GM12878 (cell line): ENCODE data around the gene GALNT9. TPM values are rescaled to one million over a fixed set of nuclear protein-coding genes. Genes with fewer than 3 reads are reported as not detected.

Experiments
- ATAC-seq: fragments of 200-7000 bp; cut with Tn5 transposase; 3 replicates; pipeline ENCODE4 v1.9.1; 2020; ENCODE audit warnings: mild to moderate bottlenecking, moderate library complexity
- BruUV-seq: library from RNA; stranded (reverse); fragments of 400-500 nt; replicated peaks from 2 replicates; lab custom pipeline; 2021; lab: Mats Ljungman, UMichigan
- CTCF ChIA-PET: fragments of 300-600 bp; sonication (Branson Sonifier 250); formaldehyde crosslinking; extraction: SDS; loops from one replicate; lab custom pipeline; 2021; ENCODE audit warnings: inconsistent platforms; lab: Yijun Ruan, JAX
- POLR2A ChIA-PET: fragments of 350-600 bp; formaldehyde crosslinking; extraction: SDS; loops from one replicate; lab custom pipeline; 2021; ENCODE audit warnings: inconsistent platforms; lab: Charles Lee
- RAD21 ChIA-PET: fragments of 300-600 bp; sonication (Branson Sonifier 250); formaldehyde crosslinking; loops from one replicate; lab custom pipeline; 2023; ENCODE audit warnings: antibody characterized with exemption; ENCODE audit not compliant: unreplicated experiment; lab: Charles Lee
- SMC1A ChIA-PET: fragments of 300-600 bp; sonication (Branson Sonifier 250); formaldehyde crosslinking; loops from one replicate; lab custom pipeline; 2023; ENCODE audit not compliant: unreplicated experiment, uncharacterized antibody; lab: Charles Lee
- DNase-seq: peaks from one replicate; pipeline ENCODE4 v3.0.0-alpha.2; 2011; ENCODE audit warnings: low read depth, low spot score
- FAIRE-seq: peaks from 3 replicates; lab custom pipeline; 2011; peaks lifted over from hg19 to GRCh38; lab: Jason Lieb, UNC
- H2AFZ ChIP-seq: 2 replicates; pipeline ENCODE4 v1.6.0; 2011; ENCODE audit warnings: low read depth, low read length, control low read depth; ENCODE audit not compliant: control insufficient read depth
- H3K27ac ChIP-seq: 2 replicates; pipeline ENCODE4 v1.5.1; 2011; ENCODE audit warnings: control low read depth; ENCODE audit not compliant: control insufficient read depth, insufficient read depth
- H3K27me3 ChIP-seq, 2 experiments: replicated peaks in 1 of 2; 2 replicates each; pipeline versions ENCODE4 v1.6.0 to v1.6.1; 2011; ENCODE audit warnings: low read length in 1 of 2; ENCODE audit not compliant: control insufficient read depth in 2 of 2, insufficient read depth in 2 of 2
- H3K36me3 ChIP-seq, 2 experiments: 2 replicates each; pipeline ENCODE4 v1.5.1; 2011; ENCODE audit warnings: low read length in 1 of 2; ENCODE audit not compliant: control insufficient read depth in 2 of 2, insufficient read depth in 2 of 2
- H3K4me1 ChIP-seq: 2 replicates; pipeline ENCODE4 v1.6.1; 2011; ENCODE audit warnings: mild to moderate bottlenecking, low read length, moderate library complexity, mixed read lengths; ENCODE audit not compliant: control insufficient read depth, insufficient read depth
- H3K4me2 ChIP-seq: 2 replicates; pipeline ENCODE4 v1.6.0; 2011; ENCODE audit warnings: control low read depth; ENCODE audit not compliant: control insufficient read depth, insufficient read depth
- H3K4me3 ChIP-seq: fragments of 200-600 bp; sonication (generic); 2 replicates; pipeline ENCODE4 v1.5.1; 2016
- H3K79me2 ChIP-seq: 2 replicates; pipeline ENCODE4 v1.6.0; 2011; ENCODE audit warnings: low read length; ENCODE audit not compliant: control insufficient read depth, insufficient read depth
- H3K9ac ChIP-seq: 2 replicates; pipeline ENCODE4 v1.8.0; 2011; ENCODE audit warnings: low read length, control low read depth, mixed read lengths; ENCODE audit not compliant: control insufficient read depth, insufficient read depth
- H3K9me3 ChIP-seq: replicated peaks from 3 replicates; pipeline ENCODE4 v1.5.1; 2011; ENCODE audit warnings: mild to moderate bottlenecking, low read length; ENCODE audit not compliant: control insufficient read depth, insufficient read depth
- H4K20me1 ChIP-seq: 2 replicates; pipeline ENCODE4 v1.6.0; 2011; ENCODE audit not compliant: control insufficient read depth, insufficient read depth
- CEBPB ChIP-seq, 2 experiments: fragments of 150-350 bp in 1 of 2; IDR thresholded peaks; 2 replicates each; pipeline ENCODE4 v1.6.1; 2012 to 2014; ENCODE audit warnings: low read depth in 2 of 2, low read length in 2 of 2, borderline replicate concordance in 1 of 2, inconsistent platforms in 1 of 2
- FOXK2 ChIP-seq: fragments of 450-650 bp; IDR thresholded peaks from 2 replicates; pipeline ENCODE4 v1.6.1; 2017; ENCODE audit warnings: mild to moderate bottlenecking, moderate library complexity
- FOXM1 ChIP-seq: IDR thresholded peaks from 2 replicates; pipeline ENCODE4 v1.6.1; 2012; ENCODE audit warnings: low read depth, mild to moderate bottlenecking, inconsistent platforms, low read length, moderate library complexity
- HDAC6 ChIP-seq: fragments of 200-600 bp; sonication (generic); IDR thresholded peaks from one replicate; pipeline ENCODE4 v1.8.0; 2017; ENCODE audit warnings: antibody characterized with exemption; ENCODE audit not compliant: unreplicated experiment
- HDGF ChIP-seq: fragments of 450-650 bp; IDR thresholded peaks from 2 replicates; pipeline ENCODE4 v1.6.1; 2016; ENCODE audit warnings: antibody characterized with exemption
- MEF2A ChIP-seq: IDR thresholded peaks from 2 replicates; pipeline ENCODE4 v1.6.1; 2011; ENCODE audit warnings: low read depth, mild to moderate bottlenecking, low read length, moderate library complexity; ENCODE audit not compliant: insufficient read depth
- NFYA ChIP-seq: IDR thresholded peaks from 2 replicates; pipeline ENCODE4 v1.6.1; 2011; ENCODE audit warnings: low read depth, mild to moderate bottlenecking, low read length, improper control_type of control experiment, borderline replicate concordance
- NFYB ChIP-seq: IDR thresholded peaks from 2 replicates; pipeline ENCODE4 v1.6.1; 2011; ENCODE audit warnings: low read depth, mild to moderate bottlenecking, low read length, improper control_type of control experiment, moderate library complexity; ENCODE audit not compliant: insufficient read depth
- POLR2AphosphoS2 ChIP-seq: IDR thresholded peaks from 2 replicates; pipeline ENCODE4 v1.6.1; 2011; ENCODE audit warnings: low read depth, mild to moderate bottlenecking, low read length, improper control_type of control experiment, moderate library complexity
- SREBF2 ChIP-seq: IDR thresholded peaks from 2 replicates; pipeline ENCODE4 v1.6.1; 2012; ENCODE audit warnings: mild to moderate bottlenecking, low read length
- SRF ChIP-seq, 2 experiments: IDR thresholded peaks; 2 replicates each; pipeline ENCODE4 v1.6.1; 2011; ENCODE audit warnings: low read depth in 2 of 2, low read length in 2 of 2, mild to moderate bottlenecking in 1 of 2, moderate library complexity in 1 of 2
- TCF7 ChIP-seq: IDR thresholded peaks from 2 replicates; pipeline ENCODE4 v1.6.1; 2014; ENCODE audit warnings: antibody characterized with exemption, borderline replicate concordance
- WGBS: methylation state at CpG from one replicate; pipeline ENCODE4 v1.1.6; 2016; ENCODE audit warnings: low lambda C conversion rate; ENCODE audit not compliant: insufficient replicate concordance, insufficient coverage; ENCODE audit errors: missing lambda C conversion rate; 5-methylcytosine and 5-hydroxymethylcytosine counted together
- in situ Hi-C: fragments of 300-500 bp; cut with MboI; formaldehyde crosslinking; loops from 9 replicates; pipeline ENCODE4 v1.14.3; 2018; ENCODE audit warnings: mixed read lengths
- intact Hi-C: fragments of 100-400 bp; cut with micrococcal nuclease; formaldehyde crosslinking; loops from one replicate; pipeline ENCODE4 v1.14.2; 2022; ENCODE audit not compliant: unreplicated experiment
- polyA plus RNA-seq, 11 experiments: library from polyadenylated mRNA; depleted of rRNA in 4 of 11; unstranded in 6 of 11; stranded (reverse) in 5 of 11; fragments of >200 nt; fragmentation: Nextera tagmentation in 4 of 11; fragmentation: Illumina TruSeq in 1 of 11; extraction: Ambion mirVana in 4 of 11; extraction: Trizol in 1 of 11; gene quantifications; 1 replicate in 1 of 11; 2 replicates in 10 of 11; pipeline versions ENCODE4 v1.2.1 to v1.2.3, GENCODE V29; 2011 to 2016; ENCODE audit warnings: inconsistent platforms in 2 of 11, missing spikeins in 2 of 11, low read depth in 1 of 11
- total RNA-seq, 4 experiments: library from RNA; depleted of rRNA in 3 of 4; stranded (reverse); fragments of >200 nt in 3 of 4; fragmentation: Illumina TruSeq in 1 of 4; extraction: Trizol in 1 of 4; gene quantifications; 2 replicates each; pipeline versions ENCODE4 v1.2.1 to v1.2.3, GENCODE V29; 2013 to 2021
- TF ChIP-seq, protein P1 (sequence below): IDR thresholded peaks from 2 replicates; pipeline ENCODE4 v1.6.1; 2012; ENCODE audit warnings: low read depth, low read length, improper control_type of control experiment
- TF ChIP-seq, protein P2 (sequence below): fragments of 450-650 bp; IDR thresholded peaks from 2 replicates; pipeline ENCODE4 v1.6.1; 2017; ENCODE audit warnings: mild to moderate bottlenecking, moderate library complexity
- TF ChIP-seq, protein P3 (sequence below): fragments of 450-650 bp; IDR thresholded peaks from 2 replicates; pipeline ENCODE4 v1.6.1; 2018; ENCODE audit warnings: borderline replicate concordance, mild to moderate bottlenecking; ENCODE audit not compliant: partially characterized antibody

The GALNT9 gene
- total and polyA plus RNA-seq, 10 of the 15 experiments (the other 5 are each of a cell fraction or from before 2014, with no cell fraction given), result 0.04 TPM; not detected in 9

DNA sequence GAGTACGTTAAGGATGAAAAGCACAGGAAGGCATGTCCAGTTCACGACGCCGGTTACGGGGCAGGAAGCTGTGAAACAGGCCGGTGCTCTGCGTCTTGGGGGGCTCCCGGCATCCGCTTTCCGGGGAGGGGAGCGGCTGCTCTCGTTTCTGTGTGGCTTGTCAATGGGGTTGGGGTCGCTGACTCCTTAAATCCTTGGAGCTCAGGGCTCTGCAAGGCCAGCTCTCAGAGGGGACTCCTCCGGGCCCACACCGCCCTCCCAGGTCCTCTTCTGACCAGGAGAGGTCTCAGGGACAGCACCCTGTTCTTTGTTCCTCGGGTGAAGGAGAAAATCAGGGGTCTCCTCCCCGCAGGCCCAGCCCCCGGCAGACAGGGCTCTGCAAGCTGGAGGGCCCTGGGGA is 78.1 kb downstream of the GALNT9 start (continued):
- TF ChIP-seq, protein P1, sequence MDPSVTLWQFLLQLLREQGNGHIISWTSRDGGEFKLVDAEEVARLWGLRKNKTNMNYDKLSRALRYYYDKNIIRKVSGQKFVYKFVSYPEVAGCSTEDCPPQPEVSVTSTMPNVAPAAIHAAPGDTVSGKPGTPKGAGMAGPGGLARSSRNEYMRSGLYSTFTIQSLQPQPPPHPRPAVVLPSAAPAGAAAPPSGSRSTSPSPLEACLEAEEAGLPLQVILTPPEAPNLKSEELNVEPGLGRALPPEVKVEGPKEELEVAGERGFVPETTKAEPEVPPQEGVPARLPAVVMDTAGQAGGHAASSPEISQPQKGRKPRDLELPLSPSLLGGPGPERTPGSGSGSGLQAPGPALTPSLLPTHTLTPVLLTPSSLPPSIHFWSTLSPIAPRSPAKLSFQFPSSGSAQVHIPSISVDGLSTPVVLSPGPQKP, result no peak
- TF ChIP-seq HDGF (no peak), FOXM1 (no peak), CEBPB (IDR thresholded peaks at IDR 0.05; ENCODE audit: borderline replicate concordance in 1 of 2, low read depth in 2 of 2, low read length in 2 of 2) (no peak), HDAC6 (no peak)

DNA sequence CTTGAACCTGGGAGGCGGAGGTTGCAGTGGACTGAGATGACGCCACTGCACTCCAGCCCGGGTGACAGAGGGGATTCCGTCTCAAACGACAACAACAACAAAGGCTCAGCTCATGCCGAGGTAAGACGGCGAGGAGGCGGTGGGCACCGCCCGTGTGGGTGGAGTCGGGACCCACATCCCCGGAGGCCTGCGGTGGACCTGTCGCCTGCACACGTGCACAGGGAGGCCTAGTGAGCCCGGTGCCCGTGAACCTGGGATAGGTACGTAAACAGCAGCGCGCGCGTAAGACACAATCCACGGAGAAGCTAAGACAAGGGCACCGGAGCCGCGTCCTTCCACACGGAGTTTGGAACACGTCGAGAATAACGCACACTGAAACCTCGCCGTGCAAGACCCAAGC is 78.7 kb downstream of the GALNT9 start:
- 88% methylated on average over 26 of the region's 33 CpGs for WGBS
- Histone ChIP-seq H3K36me3 (no peaks in the 10 kb centered on the region), H2AFZ (no peak overlapping the region), H3K4me3 (no peak overlapping the region), H3K4me1 (no peaks in the 10 kb centered on the region), H3K9me3 (no peaks in the 10 kb centered on the region), H3K4me2 (no peak overlapping the region), H3K79me2 (no peaks in the 10 kb centered on the region), H4K20me1 (no peaks in the 10 kb centered on the region), H3K27ac (no peak overlapping the region), H3K27me3 (no peaks in the 10 kb centered on the region), H3K9ac (no peak overlapping the region)
- intact Hi-C loops (no loop called here), in situ Hi-C loops (no loop called here)
- no peak for DNase-seq
- ChIA-PET POLR2A (no interaction called here), CTCF (no interaction called here), RAD21 (no interaction called here), SMC1A (no interaction called here)
- ATAC-seq, result no peak
- no peak for FAIRE-seq
- BruUV-seq, result no TSS peak
- TF ChIP-seq POLR2AphosphoS2 (no peak), NFYB (no peak), SRF (IDR thresholded peaks at IDR 0.05; ENCODE audit: low read depth in 2 of 2, low read length in 2 of 2) (no peak), FOXK2 (no peak), MEF2A (no peak), SREBF2 (no peak), NFYA (no peak), TCF7 (no peak)
- TF ChIP-seq, protein P2, sequence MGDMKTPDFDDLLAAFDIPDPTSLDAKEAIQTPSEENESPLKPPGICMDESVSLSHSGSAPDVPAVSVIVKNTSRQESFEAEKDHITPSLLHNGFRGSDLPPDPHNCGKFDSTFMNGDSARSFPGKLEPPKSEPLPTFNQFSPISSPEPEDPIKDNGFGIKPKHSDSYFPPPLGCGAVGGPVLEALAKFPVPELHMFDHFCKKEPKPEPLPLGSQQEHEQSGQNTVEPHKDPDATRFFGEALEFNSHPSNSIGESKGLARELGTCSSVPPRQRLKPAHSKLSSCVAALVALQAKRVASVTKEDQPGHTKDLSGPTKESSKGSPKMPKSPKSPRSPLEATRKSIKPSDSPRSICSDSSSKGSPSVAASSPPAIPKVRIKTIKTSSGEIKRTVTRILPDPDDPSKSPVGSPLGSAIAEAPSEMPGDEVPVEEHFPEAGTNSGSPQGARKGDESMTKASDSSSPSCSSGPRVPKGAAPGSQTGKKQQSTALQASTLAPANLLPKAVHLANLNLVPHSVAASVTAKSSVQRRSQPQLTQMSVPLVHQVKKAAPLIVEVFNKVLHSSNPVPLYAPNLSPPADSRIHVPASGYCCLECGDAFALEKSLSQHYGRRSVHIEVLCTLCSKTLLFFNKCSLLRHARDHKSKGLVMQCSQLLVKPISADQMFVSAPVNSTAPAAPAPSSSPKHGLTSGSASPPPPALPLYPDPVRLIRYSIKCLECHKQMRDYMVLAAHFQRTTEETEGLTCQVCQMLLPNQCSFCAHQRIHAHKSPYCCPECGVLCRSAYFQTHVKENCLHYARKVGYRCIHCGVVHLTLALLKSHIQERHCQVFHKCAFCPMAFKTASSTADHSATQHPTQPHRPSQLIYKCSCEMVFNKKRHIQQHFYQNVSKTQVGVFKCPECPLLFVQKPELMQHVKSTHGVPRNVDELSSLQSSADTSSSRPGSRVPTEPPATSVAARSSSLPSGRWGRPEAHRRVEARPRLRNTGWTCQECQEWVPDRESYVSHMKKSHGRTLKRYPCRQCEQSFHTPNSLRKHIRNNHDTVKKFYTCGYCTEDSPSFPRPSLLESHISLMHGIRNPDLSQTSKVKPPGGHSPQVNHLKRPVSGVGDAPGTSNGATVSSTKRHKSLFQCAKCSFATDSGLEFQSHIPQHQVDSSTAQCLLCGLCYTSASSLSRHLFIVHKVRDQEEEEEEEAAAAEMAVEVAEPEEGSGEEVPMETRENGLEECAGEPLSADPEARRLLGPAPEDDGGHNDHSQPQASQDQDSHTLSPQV, result no peak
- TF ChIP-seq, protein P1, result no peak
- TF ChIP-seq, protein P3, sequence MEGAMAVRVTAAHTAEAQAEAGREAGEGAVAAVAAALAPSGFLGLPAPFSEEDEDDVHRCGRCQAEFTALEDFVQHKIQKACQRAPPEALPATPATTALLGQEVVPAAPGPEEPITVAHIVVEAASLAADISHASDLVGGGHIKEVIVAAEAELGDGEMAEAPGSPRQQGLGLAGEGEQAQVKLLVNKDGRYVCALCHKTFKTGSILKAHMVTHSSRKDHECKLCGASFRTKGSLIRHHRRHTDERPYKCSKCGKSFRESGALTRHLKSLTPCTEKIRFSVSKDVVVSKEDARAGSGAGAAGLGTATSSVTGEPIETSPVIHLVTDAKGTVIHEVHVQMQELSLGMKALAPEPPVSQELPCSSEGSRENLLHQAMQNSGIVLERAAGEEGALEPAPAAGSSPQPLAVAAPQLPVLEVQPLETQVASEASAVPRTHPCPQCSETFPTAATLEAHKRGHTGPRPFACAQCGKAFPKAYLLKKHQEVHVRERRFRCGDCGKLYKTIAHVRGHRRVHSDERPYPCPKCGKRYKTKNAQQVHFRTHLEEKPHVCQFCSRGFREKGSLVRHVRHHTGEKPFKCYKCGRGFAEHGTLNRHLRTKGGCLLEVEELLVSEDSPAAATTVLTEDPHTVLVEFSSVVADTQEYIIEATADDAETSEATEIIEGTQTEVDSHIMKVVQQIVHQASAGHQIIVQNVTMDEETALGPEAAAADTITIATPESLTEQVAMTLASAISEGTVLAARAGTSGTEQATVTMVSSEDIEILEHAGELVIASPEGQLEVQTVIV, result no peak
